ENCODE results near the gene PDE3B.
"Not testable (repeated sequence)": the region's sequence is repeated elsewhere in the genome, so short reads cannot be mapped to it uniquely, and the experiment has no call there.

The PDE3B gene

DNA sequence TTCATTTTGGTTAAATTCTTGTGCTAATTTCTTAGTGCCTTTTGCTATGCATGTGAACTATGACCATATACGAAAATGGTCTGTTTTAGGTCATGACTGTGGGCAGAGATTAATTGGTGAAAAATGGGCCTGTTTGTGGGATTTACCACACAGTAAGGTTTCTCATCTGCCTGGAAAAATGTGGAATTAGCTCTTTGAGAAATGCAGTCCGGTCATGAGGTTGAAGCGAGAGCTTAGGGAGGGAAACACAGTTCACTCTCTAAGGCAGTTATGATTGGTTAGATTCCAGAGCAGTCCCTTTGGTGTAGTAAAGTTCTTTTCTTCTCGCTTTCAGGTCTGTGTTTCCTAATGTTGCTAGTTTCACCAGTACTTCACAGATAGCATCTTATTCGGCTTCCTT lies 1.2 kb upstream of the PDE3B start:
- DNase-seq: no peak

DNA sequence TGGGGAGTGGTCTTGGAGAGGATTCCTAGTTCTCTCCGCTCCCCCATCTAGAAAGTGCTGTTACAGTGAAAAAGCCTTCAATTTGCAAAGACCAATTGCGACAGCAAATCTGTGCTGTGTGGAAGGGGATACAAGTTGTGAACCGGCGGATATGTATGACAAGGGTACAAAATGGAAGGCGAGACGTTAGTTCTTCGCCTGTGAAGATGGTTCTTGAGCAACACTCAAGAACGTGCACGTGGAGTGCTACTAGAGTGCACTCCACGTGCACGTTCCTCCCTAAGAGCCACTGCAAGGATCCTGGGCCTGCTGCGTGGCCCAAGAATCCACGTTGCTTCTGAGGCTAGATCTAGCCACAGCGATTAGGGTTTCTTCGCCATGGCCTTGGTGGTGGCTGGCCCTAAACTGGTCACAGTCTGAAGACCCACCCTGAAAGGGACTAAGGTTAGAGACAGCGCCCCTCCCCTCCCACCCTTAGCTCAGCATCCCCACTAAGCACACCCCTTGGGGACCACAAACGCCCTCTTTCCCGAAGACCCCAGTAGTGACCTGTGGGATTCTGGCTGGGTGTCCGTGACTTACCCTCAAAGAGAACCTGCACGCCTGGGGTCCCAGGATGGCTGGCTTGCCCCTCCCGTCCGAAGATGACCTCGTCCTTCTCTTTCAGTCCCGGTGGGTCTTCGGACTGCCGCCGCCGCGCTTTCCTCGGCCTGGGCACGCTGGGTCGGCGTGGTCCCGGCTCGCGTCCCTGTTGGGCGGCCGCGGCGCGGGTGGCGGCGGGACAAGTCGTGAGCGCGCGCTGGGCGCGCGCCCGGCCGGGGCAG lies 519 bp upstream of the PDE3B start:
- no peak for DNase-seq

DNA sequence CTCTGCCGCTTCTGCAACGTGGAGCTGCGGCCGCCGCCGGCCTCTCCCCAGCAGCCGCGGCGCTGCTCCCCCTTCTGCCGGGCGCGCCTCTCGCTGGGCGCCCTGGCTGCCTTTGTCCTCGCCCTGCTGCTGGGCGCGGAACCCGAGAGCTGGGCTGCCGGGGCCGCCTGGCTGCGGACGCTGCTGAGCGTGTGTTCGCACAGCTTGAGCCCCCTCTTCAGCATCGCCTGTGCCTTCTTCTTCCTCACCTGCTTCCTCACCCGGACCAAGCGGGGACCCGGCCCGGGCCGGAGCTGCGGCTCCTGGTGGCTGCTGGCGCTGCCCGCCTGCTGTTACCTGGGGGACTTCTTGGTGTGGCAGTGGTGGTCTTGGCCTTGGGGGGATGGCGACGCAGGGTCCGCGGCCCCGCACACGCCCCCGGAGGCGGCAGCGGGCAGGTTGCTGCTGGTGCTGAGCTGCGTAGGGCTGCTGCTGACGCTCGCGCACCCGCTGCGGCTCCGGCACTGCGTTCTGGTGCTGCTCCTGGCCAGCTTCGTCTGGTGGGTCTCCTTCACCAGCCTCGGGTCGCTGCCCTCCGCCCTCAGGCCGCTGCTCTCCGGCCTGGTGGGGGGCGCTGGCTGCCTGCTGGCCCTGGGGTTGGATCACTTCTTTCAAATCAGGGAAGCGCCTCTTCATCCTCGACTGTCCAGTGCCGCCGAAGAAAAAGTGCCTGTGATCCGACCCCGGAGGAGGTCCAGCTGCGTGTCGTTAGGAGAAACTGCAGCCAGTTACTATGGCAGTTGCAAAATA lies 816 bp downstream of the PDE3B start:
- DNase-seq: peak; percentile 4

DNA sequence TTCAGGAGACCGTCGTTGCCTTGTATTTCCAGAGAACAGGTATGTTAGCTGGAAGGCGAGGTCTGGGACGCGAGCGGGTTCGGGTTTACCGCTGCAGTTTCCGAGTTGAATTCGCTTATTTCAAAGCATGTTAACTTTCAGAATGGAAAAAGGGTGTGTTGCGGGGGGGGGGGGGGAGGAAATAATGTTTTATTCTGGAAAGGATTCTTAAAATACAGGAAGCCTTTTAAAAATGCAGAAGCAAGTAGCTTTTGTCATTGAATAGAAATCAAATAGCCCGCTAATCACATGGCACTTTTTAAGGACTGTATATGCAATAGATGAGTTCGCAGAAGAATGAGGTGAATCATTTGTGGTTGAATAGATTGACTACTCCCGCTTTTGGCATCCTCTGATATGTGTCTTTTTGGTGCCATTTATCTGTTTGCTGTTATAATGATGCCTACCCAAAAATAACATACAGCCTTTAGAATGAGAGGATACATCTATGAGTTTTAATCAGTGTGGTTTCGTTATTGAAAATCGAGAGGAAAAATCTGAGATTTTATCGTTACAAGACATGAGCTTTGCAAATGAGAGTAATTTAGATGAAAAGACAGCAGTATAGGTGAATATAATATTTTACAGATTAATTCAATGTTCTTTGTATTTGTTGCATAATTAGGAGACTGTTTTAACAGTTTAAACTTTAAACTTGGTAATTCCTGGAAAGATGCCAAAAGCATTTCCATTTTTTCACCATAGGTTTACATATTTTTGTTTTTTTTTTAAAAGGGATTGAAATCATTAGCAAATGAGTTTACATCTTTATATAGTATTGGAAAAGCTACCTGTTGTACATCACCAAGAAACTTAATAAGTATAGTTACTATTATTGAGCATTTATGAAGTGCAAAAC lies 1.7 kb downstream of the PDE3B start:
- peak; percentile 35 for DNase-seq

DNA sequence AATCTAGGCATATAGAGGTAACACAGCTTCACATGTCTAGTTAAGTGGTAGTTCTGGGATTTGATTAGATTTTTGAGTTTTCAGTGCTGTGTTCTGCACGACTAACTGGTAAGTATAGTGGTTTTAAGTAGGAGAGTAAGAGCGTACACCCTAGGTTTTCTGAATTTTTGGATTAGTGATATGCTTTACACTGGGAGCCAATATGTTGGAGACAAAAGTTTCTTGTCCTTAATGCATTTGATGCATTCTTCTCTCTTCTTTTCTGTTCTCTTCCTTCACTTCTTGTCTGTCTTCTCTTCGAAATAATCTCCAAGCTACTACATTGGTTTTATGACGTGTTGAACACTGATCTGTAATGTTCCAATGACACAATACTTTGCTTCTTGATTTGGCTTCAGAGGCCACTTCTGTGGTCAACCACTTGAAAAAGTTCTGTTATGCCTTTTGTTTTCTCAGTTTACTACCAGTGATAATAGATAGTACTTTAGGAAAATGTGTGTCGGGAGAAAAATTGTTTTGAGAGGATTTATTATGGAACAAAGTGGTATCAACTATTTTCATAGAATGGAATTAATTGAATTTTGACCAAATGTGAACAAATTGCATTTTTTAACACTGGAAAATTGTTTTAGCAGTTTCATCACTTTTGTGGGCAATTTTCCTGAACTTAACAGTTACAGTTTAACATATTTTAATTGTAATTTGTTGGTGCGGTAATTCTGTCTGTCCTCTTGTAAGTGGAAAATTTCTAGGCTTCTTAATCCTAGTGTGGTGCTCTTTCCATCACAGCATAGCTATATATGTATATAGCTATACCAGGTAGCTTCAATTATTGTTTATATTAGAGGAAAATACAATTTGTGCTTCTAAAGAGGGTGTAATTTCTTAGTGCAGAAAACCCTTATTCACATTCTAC lies 2.6 kb downstream of the PDE3B start:
- DNase-seq: no peak

DNA sequence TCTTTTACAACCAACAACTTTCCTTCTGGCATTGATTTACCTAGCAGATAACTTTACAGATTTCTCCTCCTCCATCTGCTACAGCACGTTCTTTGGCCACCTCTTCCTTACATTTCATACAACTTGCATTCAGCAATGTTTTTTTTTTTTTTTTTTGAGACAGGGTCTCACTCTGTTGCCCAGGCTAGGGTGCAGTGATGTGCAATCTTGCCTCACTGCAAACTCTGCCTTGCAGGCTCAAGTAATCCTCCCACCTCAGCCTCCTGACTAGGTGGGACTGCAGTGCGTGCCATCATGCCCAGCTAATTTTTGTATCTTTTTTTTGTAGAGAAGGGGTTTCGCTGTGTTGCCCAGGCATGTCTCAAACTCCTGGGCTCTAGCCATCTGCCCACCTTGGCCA lies 6.5 kb downstream of the PDE3B start:
- no peak for DNase-seq

DNA sequence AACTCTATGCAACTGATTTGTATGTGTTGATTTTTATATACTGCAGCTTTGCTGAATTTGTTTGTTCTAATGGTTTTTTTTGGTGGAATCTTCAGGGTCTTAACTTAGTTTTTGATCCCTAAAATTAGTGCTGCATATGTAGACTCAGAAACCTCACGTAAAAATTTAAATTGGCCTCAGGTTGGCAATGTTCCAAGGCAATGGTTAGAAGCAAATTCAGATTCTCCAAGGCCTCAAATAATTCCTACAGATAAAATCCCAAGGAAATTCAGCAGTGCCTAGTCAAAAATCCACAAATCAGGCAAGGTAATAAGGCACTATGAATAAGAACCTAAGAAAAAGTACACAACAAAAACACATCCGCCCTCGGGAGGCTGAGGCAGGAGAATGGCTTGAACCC lies 9.5 kb downstream of the PDE3B start:
- no peak for DNase-seq

DNA sequence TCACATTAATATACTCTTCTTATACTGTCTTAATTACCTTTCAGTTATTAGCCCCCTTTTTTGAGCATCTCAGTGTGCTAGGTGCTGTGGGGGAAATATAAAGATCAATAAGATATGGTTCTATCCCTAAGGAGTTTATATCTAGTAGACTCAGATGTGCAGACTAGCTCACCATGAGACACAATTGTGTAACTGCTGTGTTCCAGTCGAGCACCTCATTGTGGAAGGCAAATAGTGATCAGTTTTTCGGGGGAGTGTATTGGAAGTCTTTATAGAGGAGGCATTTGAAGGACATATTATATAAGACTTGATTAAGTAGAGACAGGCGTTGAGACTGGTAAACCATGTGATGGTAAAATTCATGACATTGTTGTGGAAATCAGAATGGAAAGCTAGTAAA lies 11.8 kb downstream of the PDE3B start:
- no peak for DNase-seq

DNA sequence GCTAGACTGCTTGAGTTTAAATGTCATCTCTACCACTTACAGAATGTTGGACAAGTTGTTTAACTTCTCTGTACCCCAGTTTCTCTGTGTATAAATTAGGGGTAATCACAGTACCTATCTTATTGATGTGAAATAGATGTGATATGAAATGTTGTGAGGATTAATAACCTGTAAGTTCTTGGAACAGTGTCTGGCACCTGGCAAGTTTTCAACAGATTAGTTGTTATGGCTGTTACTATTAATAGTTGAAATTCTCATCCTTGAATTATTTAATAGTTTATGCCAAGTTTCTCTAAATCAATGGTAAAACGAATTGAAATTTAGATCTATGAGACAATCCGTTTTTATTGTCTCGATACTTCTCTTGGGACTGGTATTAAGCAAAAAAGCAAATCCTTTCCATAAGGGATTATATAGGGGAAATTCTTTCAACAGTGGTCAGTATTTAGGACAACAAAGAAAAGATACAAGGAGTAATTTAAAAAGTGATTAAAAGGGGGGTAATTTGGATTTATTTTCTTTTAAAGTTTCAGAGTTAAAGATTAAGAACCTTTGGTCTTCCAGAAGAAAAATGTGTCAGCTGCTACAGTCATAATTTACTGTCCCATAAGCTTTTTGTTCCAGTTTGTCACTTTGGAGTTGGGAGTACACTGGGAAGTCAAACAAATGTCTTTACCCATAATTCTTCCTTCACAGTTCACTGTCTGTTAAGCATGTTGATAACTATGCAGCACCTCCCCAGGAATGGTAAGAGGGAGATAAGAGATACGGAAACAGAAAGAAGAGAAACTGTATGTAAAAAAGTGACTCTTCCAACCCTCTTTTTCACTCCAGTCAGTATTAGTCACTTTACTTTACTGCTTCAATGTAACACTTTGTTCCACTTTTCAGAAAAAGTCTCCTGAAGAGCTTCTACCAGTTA lies 13.2 kb downstream of the PDE3B start:
- DNase-seq: no peak

DNA sequence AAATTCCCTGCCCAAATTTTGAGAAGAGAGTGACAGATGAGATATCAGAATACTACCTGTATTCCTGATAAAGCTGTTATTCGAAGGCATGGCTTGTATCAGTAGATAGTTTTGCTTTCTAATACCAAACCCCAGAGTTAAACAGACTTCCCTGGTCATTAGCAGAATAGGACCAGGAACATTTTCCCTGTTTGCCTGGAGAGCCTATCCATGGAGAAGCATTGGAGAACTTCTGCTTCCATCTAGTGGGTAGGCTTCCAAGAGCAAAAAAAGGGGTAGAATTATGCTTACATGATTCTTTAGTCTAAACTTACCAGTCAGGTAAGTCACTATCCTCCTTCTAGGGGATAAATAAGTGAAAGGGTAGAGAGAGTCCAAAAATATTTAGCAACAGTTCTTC lies 14.2 kb downstream of the PDE3B start:
- no peak for DNase-seq

DNA sequence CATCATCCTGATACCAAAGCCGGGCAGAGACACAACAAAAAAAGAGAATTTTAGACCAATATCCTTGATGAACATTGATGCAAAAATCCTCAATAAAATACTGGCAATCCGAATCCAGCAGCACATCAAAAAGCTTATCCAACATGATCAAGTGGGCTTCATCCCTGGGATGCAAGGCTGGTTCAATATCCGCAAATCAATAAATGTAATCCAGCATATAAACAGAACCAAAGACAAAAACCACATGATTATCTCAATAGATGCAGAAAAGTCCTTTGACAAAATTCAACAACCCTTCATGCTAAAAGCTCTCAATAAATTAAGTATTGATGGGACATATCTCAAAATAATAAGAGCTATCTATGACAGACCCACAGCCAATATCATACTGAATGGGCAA lies 21.3 kb downstream of the PDE3B start:
- not testable (repeated sequence) for DNase-seq

DNA sequence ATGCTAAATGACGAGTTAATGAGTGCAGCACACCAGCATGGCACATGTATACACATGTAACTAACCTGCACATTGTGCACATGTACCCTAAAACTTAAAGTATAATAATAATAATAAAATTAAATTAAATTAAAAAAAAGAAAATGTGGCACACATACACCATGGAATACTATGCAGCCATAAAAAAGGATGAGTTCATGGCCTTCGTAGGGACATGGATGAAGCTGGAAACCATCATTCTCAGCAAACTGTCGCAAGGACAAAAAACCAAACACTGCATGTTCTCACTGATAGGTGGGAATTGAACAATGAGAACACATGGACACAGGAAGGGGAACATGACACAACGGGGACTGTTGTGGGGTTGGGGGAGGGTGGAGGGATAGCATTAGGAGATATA lies 23.7 kb downstream of the PDE3B start:
- not testable (repeated sequence) for DNase-seq

DNA sequence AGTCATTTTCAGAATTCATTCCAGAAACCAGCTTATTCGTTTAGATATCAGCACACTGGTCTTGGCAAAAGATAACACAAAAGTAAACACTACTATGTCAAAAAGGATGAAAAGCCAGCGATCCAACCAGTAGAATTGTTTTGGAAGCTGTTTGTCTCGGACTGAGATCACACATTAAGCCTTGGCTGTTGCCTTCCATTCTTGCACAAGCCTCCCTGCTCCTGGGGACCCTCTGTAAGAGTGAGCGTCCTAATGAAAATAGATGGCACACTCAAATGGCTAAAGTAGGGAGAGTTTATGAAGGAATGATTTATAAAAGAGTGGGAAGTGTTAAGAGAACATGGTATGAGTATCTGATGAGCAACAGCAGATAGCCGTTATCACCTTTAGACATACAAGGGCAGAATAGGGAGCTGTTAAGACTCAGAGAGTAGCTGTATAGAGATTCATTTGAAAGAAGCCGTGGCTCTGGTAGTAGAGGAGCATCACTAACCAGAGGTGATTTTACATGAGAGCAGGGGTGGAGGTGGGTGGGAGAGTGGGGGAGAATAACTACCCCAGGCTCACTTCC lies 25.2 kb downstream of the PDE3B start:
- no peak for DNase-seq

DNA sequence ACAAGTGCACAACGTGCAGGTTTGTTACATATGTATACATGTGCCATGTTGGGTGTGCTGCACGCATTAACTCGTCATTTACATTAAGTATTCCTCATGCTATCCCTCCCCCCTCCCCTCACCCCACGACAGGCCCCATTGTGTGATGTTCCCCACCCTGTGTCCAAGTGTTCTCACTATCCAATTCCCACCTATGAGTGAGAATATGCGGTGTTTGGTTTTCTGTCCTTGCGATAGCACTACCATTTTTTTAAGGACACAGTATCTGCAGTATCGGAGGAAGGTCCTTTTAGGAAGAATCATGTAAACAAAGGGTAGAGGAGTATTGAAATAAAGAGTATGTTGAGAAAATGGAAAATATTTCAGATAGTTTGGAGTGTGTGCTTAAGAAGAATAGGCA lies 25.9 kb downstream of the PDE3B start:
- DNase-seq: no peak

DNA sequence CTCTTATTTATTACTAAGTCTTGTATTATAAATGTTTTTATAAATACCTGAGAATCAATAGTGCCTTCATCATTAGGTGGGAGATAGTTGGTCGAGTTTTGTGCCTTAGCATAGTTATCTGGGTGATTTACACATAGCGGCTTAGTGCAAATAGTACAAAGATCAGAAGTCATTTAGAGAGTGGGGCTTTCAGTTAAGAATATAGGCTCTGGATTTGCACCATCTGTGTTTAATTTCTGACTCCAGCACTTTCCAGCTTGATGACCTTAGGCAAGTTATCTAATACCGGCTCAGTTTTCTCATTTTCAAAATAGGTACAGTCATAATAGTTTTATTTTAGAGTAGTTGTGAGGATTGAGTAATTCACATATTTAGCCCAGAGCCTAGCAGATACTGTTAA lies 26.4 kb downstream of the PDE3B start:
- DNase-seq: no peak

DNA sequence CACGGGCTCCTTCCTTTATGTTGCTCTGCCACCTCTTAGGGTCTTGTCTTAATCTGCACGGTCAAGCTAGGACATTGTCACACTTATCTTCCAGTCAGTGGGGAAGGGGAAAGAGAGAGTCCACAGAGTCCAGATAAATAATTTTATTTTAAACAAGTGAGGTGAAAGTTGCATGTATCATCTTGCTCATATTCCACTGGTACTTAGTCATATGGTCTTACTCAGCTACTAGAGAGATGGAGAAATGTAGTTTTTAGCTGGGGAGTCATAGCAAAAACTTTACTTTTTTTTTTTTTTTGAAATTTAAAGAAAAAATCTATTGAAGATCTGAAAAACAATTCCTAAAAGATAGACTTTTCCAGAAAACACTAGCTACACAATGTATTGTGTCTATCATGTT lies 29.0 kb downstream of the PDE3B start:
- DNase-seq: peak; percentile 38

DNA sequence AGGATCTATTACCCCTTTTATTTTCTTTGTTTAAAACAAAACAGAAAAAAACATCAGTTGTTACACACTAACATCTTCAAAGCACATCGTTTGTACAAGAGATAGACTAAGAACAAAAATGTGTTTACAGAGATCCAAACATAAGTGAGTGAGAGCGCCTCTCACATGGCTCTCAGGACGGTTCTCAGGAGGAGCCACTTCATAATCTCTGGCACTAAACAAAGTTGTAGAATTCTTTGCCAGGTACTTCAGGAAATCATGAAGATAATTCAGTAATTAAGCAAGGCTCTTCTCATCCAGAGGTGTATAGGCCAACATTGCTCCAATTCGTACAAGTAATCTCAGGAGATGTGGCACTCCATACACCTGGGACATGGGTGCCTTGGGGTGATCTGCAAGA lies 29.8 kb downstream of the PDE3B start:
- no peak for DNase-seq

DNA sequence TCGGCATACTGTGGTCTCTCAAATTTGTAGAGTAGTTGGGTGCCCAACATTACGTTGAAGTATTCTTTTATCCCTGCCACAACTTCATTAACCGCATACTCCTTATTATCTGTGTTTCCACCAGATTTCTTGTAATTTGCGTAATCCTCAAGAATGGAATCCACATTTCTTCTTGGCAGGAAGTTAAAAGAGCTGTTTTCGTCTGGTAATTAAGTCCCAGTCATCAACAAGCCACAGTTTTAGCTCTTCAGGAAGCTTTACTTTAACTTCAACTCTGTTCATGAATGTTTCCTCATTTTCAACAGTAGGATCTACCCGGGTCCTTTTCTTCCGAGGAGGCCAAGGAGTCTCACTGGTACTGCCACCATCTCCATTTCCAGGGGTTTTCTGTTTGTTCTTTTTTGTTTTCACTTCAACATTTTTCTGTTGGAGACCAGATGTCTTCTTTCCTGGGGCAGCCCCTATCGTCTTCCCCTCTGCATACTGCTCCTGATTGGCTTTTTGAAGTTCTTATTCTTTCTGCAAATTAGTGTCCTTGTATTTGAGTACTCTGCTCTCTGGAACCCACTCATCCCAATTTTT lies 30.3 kb downstream of the PDE3B start:
- no peak for DNase-seq

DNA sequence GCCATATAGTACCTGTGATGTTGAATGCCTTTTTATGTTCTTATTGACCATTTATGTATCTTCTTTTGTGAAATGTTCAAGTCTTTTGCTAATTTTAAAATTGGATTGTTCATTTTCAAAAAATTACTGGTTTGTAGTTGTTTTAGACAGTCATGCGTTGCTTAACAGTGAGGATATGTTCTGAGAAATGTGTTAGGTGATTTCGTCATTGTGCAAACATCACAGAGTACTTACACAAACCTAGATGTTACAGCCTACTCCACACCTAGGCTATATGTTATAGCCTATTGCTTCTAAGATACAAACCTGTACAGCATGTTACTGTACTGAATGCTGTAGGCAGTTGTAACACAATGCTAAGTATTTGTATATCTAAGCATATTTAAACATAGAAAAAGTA lies 32.5 kb downstream of the PDE3B start:
- no peak for DNase-seq

DNA sequence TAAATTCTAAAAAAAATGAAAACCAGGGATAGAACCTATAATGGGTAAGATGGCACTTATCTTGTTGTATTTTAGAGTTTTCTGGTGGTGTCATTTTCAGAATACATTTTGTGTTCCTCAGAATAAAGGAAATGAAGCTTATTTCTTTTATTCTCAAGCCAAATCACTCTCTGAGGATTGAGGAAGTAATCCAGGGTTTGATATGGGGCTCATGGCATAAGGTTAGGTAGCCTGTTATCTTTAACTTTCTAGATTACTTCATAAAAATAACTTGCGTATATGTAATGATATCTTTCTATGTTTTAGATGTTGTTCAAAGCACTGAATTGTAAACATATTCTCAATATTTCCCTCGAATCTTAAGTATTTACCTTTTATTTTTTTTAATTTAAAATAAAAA lies 33.5 kb downstream of the PDE3B start:
- DNase-seq: no peak

Measured in HCEC 1CT (cell line).